ENCODE data around the gene ABCF1. TPM values are rescaled to one million over a fixed set of nuclear protein-coding genes. Genes with fewer than 3 reads are reported as not detected.

The ABCF1 gene
- total and polyA plus RNA-seq, 9 of the 15 experiments (the other 6 are each of a cell fraction or from before 2014, with no cell fraction given), result 41.6 to 193 (median 102) TPM

DNA sequence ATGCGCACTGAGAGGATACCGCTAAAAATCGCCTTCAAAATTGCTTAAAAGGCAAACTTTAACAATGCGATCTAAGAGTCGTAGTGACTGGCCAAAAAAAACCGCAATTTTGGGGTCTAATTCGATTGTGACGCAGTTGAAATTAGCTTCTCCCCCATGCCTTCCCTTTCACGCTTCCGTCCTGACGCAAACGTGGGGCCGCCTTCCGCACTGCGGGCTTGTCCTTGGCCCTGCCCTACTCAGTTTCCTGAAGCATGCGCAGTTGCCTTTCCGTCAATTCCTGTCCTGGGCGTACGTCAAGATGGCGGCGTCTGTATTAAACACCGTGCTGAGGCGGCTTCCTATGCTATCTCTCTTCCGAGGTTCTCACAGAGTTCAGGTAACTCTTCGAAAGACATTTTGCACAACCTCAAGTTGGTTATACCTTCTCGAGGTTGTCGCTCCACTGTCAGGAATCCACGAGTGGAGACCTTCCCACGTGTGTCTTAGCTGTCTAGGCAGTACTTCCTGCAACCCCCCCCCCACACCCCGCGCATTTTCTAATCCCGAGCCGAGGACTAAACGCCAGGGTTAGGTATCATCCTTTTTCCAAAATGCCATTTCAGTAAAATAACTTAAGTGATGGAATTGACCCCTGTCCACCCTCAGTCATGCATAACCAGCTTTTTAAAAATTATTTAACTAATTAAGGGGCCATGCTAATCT lies 46.5 kb downstream of the ABCF1 start, which contains the start of gene MRPS18B (continued):
- TF ChIP-seq, protein P1, sequence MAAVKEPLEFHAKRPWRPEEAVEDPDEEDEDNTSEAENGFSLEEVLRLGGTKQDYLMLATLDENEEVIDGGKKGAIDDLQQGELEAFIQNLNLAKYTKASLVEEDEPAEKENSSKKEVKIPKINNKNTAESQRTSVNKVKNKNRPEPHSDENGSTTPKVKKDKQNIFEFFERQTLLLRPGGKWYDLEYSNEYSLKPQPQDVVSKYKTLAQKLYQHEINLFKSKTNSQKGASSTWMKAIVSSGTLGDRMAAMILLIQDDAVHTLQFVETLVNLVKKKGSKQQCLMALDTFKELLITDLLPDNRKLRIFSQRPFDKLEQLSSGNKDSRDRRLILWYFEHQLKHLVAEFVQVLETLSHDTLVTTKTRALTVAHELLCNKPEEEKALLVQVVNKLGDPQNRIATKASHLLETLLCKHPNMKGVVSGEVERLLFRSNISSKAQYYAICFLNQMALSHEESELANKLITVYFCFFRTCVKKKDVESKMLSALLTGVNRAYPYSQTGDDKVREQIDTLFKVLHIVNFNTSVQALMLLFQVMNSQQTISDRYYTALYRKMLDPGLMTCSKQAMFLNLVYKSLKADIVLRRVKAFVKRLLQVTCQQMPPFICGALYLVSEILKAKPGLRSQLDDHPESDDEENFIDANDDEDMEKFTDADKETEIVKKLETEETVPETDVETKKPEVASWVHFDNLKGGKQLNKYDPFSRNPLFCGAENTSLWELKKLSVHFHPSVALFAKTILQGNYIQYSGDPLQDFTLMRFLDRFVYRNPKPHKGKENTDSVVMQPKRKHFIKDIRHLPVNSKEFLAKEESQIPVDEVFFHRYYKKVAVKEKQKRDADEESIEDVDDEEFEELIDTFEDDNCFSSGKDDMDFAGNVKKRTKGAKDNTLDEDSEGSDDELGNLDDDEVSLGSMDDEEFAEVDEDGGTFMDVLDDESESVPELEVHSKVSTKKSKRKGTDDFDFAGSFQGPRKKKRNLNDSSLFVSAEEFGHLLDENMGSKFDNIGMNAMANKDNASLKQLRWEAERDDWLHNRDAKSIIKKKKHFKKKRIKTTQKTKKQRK (IDR thresholded peaks at IDR 0.05; ENCODE audit: borderline replicate concordance, low read depth, low read length), result 0 out of 2 replicates have a peak, but pooled peaks have one; percentile 1
- TF ChIP-seq ZNF133 (CRISPR knock-in tag; IDR thresholded peaks at IDR 0.05) (no peak), HDAC3 (IDR thresholded peaks at IDR 0.05; ENCODE audit: borderline replicate concordance, partially characterized antibody) (peak; percentile 51), RAD51 (IDR thresholded peaks at IDR 0.05; ENCODE audit: borderline replicate concordance, low read depth) (no peak; the same call in 1 of the 2 replicates), RFX5 (IDR thresholded peaks at IDR 0.05; ENCODE audit: low read depth, low read length) (no peak), ZNF197 (CRISPR knock-in tag; IDR thresholded peaks at IDR 0.05; ENCODE audit: low read depth) (peak; percentile 68), MEF2A (IDR thresholded peaks at IDR 0.05; ENCODE audit: control insufficient read depth, low read depth, low read length) (no peak), ATF1 (CRISPR knock-in tag; IDR thresholded peaks at IDR 0.05) (no peak), ATF1 (tag; IDR thresholded peaks at IDR 0.05) (peak; percentile 96), MYC (IDR thresholded peaks at IDR 0.05; ENCODE audit: low read depth, low read length) (peak; percentile 94), MYC (CRISPR knock-in tag; IDR thresholded peaks at IDR 0.05; ENCODE audit: borderline replicate concordance, low read depth) (peak; percentile 95), HNRNPH1 (optimal IDR thresholded peaks at IDR 0.05; ENCODE audit: low read depth, low read length) (no peak), ARNT (IDR thresholded peaks at IDR 0.05) (peak in 1 of 2 experiments; percentile 20; a peak in 1 of 4 replicates), POLR2AphosphoS2 (IDR thresholded peaks at IDR 0.05; ENCODE audit: low read length) (no peak), SRSF3 (IDR thresholded peaks at IDR 0.05; ENCODE audit: insufficient read depth, low read length) (no peak), YBX1 (IDR thresholded peaks at IDR 0.05) (no peak), U2AF1 (optimal IDR thresholded peaks at IDR 0.05; ENCODE audit: low read depth, low read length) (no peak), TAF1 (IDR thresholded peaks at IDR 0.05; ENCODE audit: control insufficient read depth, extremely low read depth, insufficient read depth, low read length, severe bottlenecking) (peak; percentile 99), FUS (optimal IDR thresholded peaks at IDR 0.05; ENCODE audit: low read depth, low read length) (no peak)
- TF ChIP-seq, protein P2, sequence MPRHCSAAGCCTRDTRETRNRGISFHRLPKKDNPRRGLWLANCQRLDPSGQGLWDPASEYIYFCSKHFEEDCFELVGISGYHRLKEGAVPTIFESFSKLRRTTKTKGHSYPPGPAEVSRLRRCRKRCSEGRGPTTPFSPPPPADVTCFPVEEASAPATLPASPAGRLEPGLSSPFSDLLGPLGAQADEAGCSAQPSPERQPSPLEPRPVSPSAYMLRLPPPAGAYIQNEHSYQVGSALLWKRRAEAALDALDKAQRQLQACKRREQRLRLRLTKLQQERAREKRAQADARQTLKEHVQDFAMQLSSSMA (CRISPR knock-in tag; IDR thresholded peaks at IDR 0.05), result no peak
- TF ChIP-seq, protein P3, sequence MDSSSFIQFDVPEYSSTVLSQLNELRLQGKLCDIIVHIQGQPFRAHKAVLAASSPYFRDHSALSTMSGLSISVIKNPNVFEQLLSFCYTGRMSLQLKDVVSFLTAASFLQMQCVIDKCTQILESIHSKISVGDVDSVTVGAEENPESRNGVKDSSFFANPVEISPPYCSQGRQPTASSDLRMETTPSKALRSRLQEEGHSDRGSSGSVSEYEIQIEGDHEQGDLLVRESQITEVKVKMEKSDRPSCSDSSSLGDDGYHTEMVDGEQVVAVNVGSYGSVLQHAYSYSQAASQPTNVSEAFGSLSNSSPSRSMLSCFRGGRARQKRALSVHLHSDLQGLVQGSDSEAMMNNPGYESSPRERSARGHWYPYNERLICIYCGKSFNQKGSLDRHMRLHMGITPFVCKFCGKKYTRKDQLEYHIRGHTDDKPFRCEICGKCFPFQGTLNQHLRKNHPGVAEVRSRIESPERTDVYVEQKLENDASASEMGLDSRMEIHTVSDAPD (CRISPR knock-in tag; IDR thresholded peaks at IDR 0.05), result no peak

Measured in K562 (cell line).